GM12878 (cell line): ENCODE results near the gene RERE. TPM values are rescaled to one million over a fixed set of nuclear protein-coding genes. Genes with fewer than 3 reads are reported as not detected.

ENCODE experiments used
- CHD4 ChIP-seq: fragments of 200-600 bp; sonication (generic); IDR thresholded peaks from 2 replicates; pipeline ENCODE4 v1.6.1; 2016; ENCODE audit warnings: mild to moderate bottlenecking
- CREB1 ChIP-seq: IDR thresholded peaks from 2 replicates; pipeline ENCODE4 v1.6.1; 2012; ENCODE audit warnings: low read depth, mild to moderate bottlenecking, inconsistent platforms
- EZH2 ChIP-seq: IDR thresholded peaks from 2 replicates; pipeline ENCODE4 v1.6.1; 2012; ENCODE audit warnings: low read depth, mild to moderate bottlenecking, control low read depth, inconsistent platforms, low read length, borderline replicate concordance; ENCODE audit not compliant: control insufficient read depth
- FOXM1 ChIP-seq: IDR thresholded peaks from 2 replicates; pipeline ENCODE4 v1.6.1; 2012; ENCODE audit warnings: low read depth, mild to moderate bottlenecking, inconsistent platforms, low read length, moderate library complexity
- MYB ChIP-seq: fragments of 150-350 bp; IDR thresholded peaks from 2 replicates; pipeline ENCODE4 v1.6.1; 2014; ENCODE audit warnings: mild to moderate bottlenecking, low read depth, low read length, borderline replicate concordance
- RAD21 ChIP-seq: IDR thresholded peaks from 2 replicates; pipeline ENCODE4 v1.6.1; 2011; ENCODE audit warnings: mild to moderate bottlenecking, low read depth, low read length, moderate library complexity; ENCODE audit not compliant: insufficient read depth
- SMC3 ChIP-seq: IDR thresholded peaks from 2 replicates; pipeline ENCODE4 v1.6.1; 2011; ENCODE audit warnings: low read length, improper control_type of control experiment, borderline replicate concordance
- SP1 ChIP-seq: IDR thresholded peaks from one replicate; pipeline ENCODE4 v1.6.1; 2011; ENCODE audit warnings: low read depth, low read length
- SRF ChIP-seq, 2 experiments: IDR thresholded peaks; 2 replicates each; pipeline ENCODE4 v1.6.1; 2011; ENCODE audit warnings: low read depth in 2 of 2, low read length in 2 of 2, mild to moderate bottlenecking in 1 of 2, moderate library complexity in 1 of 2
- ZNF207 ChIP-seq: fragments of 450-650 bp; IDR thresholded peaks from 2 replicates; pipeline ENCODE4 v1.6.1; 2014; ENCODE audit warnings: antibody characterized with exemption, mild to moderate bottlenecking, borderline replicate concordance
- polyA plus RNA-seq, 11 experiments: library from polyadenylated mRNA; depleted of rRNA in 4 of 11; unstranded in 6 of 11; stranded (reverse) in 5 of 11; fragments of >200 nt; fragmentation: Nextera tagmentation in 4 of 11; fragmentation: Illumina TruSeq in 1 of 11; extraction: Ambion mirVana in 4 of 11; extraction: Trizol in 1 of 11; gene quantifications; 1 replicate in 1 of 11; 2 replicates in 10 of 11; pipeline versions ENCODE4 v1.2.1 to v1.2.3, GENCODE V29; 2011 to 2016; ENCODE audit warnings: inconsistent platforms in 2 of 11, missing spikeins in 2 of 11, low read depth in 1 of 11
- total RNA-seq, 4 experiments: library from RNA; depleted of rRNA in 3 of 4; stranded (reverse); fragments of >200 nt in 3 of 4; fragmentation: Illumina TruSeq in 1 of 4; extraction: Trizol in 1 of 4; gene quantifications; 2 replicates each; pipeline versions ENCODE4 v1.2.1 to v1.2.3, GENCODE V29; 2013 to 2021
- TF ChIP-seq, protein P1 (sequence below): fragments of 450-650 bp; formaldehyde crosslinking; IDR thresholded peaks from 2 replicates; pipeline ENCODE4 v1.4.0; 2020; ENCODE audit warnings: mild to moderate bottlenecking, moderate library complexity
- TF ChIP-seq, protein P2 (sequence below): fragments of 450-650 bp; IDR thresholded peaks from 2 replicates; pipeline ENCODE4 v1.6.1; 2017; ENCODE audit warnings: mild to moderate bottlenecking
- TF ChIP-seq, protein P3 (sequence below): IDR thresholded peaks from 2 replicates; pipeline ENCODE4 v1.6.1; 2012; ENCODE audit warnings: low read length, inconsistent platforms
- TF ChIP-seq, protein P4 (sequence below): fragments of 450-650 bp; IDR thresholded peaks from 2 replicates; pipeline ENCODE4 v1.6.1; 2016; ENCODE audit warnings: mild to moderate bottlenecking
- TF ChIP-seq, protein P5 (sequence below): fragments of 450-650 bp; IDR thresholded peaks from 2 replicates; pipeline ENCODE4 v1.6.1; 2016; ENCODE audit warnings: mild to moderate bottlenecking

The RERE gene
- total and polyA plus RNA-seq, 10 of the 15 experiments (the other 5 are each of a cell fraction or from before 2014, with no cell fraction given) = 5.2 to 60.5 (median 20.2) TPM

DNA sequence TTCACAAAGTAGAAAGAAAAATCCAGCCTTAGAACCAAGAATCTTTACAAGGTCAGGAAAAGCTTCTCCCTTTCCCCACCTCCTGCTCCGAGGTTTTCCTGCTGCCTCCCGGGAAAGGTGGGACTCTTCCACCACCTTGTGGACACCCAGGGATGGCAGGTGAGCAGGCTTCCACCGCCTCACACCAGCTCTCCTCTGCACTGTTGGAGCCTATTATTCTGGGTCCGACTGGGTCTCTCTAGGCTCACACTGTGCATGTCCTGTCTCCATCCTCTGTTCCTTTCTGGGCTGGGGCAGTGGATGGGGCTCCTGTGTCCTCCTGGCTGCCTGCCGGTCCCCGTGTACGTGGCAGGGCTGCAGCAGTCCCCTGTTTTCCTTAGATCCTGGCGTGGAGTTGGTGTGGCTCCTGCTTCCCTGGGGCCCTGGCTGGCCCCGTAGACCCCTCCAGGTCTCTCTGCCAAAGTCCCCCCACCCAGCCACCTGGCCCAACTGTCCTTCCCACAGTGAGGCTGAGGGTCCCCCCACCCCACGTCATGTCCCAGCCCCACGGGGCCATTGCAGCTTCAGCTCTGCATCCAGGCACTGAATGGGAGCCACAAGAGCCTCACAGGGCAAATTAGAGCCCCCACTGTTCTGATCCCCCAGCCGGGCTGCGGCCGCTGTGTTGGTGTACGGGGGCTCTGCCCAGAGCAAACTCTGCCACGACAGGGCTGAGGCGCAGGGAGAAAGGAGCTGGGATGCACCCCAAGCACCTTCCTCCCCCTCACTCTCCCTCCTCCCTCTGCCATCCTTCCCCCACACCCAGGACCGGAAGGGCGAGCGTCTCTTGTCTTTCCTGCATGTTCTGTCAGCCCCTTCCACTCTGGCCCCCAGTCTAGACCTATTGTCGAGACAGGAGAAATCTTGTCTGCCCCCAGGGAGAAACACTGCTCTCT lies 502.8 kb downstream of the RERE start (continued):
- TF ChIP-seq CHD4 (no peak), ZNF207 (no peak), FOXM1 (no peak), SRF (IDR thresholded peaks at IDR 0.05; ENCODE audit: low read depth in 2 of 2, low read length in 2 of 2) (no peak), MYB (no peak), RAD21 (peak; percentile 98), CREB1 (no peak), SMC3 (peak; percentile 98), EZH2 (no peak), SP1 (no peak)
- TF ChIP-seq, protein P1, sequence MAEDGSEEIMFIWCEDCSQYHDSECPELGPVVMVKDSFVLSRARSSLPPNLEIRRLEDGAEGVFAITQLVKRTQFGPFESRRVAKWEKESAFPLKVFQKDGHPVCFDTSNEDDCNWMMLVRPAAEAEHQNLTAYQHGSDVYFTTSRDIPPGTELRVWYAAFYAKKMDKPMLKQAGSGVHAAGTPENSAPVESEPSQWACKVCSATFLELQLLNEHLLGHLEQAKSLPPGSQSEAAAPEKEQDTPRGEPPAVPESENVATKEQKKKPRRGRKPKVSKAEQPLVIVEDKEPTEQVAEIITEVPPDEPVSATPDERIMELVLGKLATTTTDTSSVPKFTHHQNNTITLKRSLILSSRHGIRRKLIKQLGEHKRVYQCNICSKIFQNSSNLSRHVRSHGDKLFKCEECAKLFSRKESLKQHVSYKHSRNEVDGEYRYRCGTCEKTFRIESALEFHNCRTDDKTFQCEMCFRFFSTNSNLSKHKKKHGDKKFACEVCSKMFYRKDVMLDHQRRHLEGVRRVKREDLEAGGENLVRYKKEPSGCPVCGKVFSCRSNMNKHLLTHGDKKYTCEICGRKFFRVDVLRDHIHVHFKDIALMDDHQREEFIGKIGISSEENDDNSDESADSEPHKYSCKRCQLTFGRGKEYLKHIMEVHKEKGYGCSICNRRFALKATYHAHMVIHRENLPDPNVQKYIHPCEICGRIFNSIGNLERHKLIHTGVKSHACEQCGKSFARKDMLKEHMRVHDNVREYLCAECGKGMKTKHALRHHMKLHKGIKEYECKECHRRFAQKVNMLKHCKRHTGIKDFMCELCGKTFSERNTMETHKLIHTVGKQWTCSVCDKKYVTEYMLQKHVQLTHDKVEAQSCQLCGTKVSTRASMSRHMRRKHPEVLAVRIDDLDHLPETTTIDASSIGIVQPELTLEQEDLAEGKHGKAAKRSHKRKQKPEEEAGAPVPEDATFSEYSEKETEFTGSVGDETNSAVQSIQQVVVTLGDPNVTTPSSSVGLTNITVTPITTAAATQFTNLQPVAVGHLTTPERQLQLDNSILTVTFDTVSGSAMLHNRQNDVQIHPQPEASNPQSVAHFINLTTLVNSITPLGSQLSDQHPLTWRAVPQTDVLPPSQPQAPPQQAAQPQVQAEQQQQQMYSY (CRISPR knock-in tag) = no peak
- TF ChIP-seq, protein P2, sequence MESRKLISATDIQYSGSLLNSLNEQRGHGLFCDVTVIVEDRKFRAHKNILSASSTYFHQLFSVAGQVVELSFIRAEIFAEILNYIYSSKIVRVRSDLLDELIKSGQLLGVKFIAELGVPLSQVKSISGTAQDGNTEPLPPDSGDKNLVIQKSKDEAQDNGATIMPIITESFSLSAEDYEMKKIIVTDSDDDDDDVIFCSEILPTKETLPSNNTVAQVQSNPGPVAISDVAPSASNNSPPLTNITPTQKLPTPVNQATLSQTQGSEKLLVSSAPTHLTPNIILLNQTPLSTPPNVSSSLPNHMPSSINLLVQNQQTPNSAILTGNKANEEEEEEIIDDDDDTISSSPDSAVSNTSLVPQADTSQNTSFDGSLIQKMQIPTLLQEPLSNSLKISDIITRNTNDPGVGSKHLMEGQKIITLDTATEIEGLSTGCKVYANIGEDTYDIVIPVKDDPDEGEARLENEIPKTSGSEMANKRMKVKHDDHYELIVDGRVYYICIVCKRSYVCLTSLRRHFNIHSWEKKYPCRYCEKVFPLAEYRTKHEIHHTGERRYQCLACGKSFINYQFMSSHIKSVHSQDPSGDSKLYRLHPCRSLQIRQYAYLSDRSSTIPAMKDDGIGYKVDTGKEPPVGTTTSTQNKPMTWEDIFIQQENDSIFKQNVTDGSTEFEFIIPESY = no peak
- TF ChIP-seq, protein P3, sequence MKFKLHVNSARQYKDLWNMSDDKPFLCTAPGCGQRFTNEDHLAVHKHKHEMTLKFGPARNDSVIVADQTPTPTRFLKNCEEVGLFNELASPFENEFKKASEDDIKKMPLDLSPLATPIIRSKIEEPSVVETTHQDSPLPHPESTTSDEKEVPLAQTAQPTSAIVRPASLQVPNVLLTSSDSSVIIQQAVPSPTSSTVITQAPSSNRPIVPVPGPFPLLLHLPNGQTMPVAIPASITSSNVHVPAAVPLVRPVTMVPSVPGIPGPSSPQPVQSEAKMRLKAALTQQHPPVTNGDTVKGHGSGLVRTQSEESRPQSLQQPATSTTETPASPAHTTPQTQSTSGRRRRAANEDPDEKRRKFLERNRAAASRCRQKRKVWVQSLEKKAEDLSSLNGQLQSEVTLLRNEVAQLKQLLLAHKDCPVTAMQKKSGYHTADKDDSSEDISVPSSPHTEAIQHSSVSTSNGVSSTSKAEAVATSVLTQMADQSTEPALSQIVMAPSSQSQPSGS = no peak
- TF ChIP-seq, protein P4, sequence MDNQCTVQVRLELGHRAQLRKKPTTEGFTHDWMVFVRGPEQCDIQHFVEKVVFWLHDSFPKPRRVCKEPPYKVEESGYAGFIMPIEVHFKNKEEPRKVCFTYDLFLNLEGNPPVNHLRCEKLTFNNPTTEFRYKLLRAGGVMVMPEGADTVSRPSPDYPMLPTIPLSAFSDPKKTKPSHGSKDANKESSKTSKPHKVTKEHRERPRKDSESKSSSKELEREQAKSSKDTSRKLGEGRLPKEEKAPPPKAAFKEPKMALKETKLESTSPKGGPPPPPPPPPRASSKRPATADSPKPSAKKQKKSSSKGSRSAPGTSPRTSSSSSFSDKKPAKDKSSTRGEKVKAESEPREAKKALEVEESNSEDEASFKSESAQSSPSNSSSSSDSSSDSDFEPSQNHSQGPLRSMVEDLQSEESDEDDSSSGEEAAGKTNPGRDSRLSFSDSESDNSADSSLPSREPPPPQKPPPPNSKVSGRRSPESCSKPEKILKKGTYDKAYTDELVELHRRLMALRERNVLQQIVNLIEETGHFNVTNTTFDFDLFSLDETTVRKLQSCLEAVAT = 0 out of 2 replicates have a peak, but pooled peaks have one; percentile 24
- TF ChIP-seq, protein P5, sequence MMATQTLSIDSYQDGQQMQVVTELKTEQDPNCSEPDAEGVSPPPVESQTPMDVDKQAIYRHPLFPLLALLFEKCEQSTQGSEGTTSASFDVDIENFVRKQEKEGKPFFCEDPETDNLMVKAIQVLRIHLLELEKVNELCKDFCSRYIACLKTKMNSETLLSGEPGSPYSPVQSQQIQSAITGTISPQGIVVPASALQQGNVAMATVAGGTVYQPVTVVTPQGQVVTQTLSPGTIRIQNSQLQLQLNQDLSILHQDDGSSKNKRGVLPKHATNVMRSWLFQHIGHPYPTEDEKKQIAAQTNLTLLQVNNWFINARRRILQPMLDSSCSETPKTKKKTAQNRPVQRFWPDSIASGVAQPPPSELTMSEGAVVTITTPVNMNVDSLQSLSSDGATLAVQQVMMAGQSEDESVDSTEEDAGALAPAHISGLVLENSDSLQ = no peak
